GM10847 (cell line): ENCODE results near the gene KIAA0232.

Experiments used
- POLR2A ChIP-seq: IDR thresholded peaks from 2 replicates; pipeline ENCODE4 v1.6.1; 2011; ENCODE audit not compliant: insufficient read length; ENCODE audit errors: extremely low read depth

Gene KIAA0232

GRCh38 chr4:6767386-6767747, 15.2 kb upstream of the KIAA0232 start:
- no peak for TF ChIP-seq POLR2A

DNA sequence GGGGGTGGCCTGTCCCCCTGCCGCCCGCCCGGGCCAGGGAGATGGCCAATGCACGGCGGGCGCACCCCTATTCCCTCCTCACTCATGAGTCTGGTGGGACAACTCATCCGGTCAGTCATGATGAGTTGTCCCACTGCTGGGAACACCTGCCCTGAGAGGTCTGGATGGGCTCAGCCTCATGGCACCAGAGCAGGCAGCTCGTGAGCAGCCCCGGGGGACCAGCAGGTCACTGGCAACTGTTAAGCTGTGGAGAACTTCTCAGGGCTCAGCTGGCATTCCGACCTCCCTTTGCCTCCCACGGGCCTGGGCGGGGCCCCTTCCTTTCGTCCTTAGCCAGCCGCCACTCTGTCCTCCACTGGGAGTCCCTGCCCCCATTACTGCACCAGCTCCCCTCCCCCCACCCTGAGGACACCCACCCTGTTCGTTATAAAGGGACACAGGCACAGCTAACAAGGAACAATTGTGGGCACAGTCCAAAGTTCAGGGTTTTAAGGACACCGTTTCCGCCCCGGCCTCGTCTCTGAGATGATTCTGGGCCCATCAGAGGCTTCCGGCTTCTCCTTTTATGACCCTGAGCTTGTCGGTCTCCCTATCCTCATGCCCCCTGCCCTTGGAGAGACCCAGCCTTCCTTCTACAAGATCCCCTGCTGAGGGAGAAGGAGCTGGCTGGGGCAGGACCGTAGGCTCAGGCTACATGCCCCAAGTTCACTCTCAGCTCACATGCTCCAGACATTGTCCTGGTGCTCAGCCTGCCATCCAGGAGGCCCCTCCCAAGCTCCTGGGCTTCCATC, 14.6 kb upstream of the KIAA0232 start:
- no peak for TF ChIP-seq POLR2A

DNA sequence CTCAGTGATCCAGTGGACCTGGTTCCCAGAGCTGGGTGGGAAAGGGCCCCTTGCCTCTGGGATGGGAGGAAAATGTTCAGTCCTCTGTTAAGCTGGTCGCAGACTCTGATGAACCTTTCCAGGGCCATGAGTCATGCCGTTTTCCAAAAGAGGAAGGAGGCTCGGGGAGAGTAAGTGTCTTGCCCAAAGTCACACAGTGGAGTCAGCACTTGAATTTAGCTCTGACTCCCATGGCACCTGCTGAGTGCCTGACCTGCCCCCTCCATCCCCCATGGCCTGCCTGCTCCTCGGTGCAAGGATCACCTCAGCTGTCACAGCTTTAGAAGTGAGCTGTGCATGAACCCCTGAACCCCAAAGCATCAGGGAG, 14.0 kb upstream of the KIAA0232 start:
- no peak for TF ChIP-seq POLR2A

- no peak for TF ChIP-seq POLR2A
These were observed 13.1 kb upstream of the KIAA0232 start for GRCh38 chr4:6769233-6769988.

GRCh38 chr4:6769989-6770420, 12.5 kb upstream of the KIAA0232 start:
- TF ChIP-seq POLR2A = no peak

GRCh38 chr4:6770581-6771228, 11.8 kb upstream of the KIAA0232 start:
- TF ChIP-seq POLR2A = no peak

GRCh38 chr4:6771229-6771671, 11.3 kb upstream of the KIAA0232 start:
- no peak for TF ChIP-seq POLR2A

GRCh38 chr4:6772223-6772928, 10.2 kb upstream of the KIAA0232 start:
- TF ChIP-seq POLR2A = no peak

- TF ChIP-seq POLR2A = no peak
These were observed 9.4 kb upstream of the KIAA0232 start for GRCh38 chr4:6773106-6773505.

DNA sequence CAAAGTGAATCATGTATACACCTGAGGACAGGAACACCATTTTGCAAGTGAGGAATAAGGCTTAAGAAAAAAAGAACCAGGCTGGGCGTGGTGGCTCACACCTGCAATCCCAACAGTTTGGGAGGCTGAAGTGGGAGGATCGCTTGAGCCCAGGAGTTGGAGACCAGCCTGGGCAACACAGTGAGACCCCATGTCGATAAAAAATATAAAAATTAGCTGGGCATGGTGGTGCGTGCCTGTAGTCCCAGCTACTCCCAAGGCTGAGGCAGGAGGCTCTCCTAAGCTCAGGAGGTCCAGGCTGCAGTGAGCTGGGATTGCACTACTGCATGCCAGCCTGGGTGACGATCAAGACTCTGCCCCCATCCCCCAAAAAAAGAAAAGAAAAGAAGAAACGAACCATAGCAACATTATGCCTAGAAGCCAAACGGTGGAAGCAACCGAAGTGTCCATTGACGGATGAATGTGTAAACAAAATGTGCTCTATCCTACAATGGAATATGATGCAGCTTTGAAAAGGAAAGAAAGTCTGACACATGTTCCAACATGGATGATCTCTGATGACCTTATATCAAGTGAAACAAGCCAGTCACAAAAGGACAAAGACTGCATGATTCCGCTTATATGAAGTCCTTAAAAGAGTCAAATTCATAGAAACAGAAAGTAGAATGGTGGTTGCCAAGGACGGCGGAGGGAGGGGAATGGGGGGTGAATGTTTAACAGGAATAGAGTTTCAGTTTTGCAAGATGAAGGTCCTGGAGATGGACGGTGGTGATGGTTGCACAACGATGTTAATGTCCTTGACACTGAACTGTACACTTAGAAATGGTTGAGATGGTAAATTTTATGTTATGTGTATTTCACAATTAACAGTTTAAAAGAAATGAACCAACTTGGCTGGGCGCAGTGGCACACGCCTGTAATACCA, 8.6 kb upstream of the KIAA0232 start:
- TF ChIP-seq POLR2A = no peak

- TF ChIP-seq POLR2A = no peak
These were observed 6.8 kb upstream of the KIAA0232 start for GRCh38 chr4:6775746-6776145.

GRCh38 chr4:6776920-6777635, 5.4 kb upstream of the KIAA0232 start:
- no peak for TF ChIP-seq POLR2A

GRCh38 chr4:6777636-6778281, 4.8 kb upstream of the KIAA0232 start:
- TF ChIP-seq POLR2A = no peak

GRCh38 chr4:6778435-6778834, 4.1 kb upstream of the KIAA0232 start:
- no peak for TF ChIP-seq POLR2A
